Spleen (tissue), 11 donors: ENCODE measurements around the gene CNIH3. TPM values are rescaled to one million over a fixed set of nuclear protein-coding genes. Genes with fewer than 3 reads are reported as not detected.

Experiments used
- DNase-seq: peaks from one replicate; pipeline ENCODE4 v3.0.0-alpha.2; 2020
- H3K27ac ChIP-seq, 8 donors: fragments of 200-600 bp; sonication (generic) in 7 of 8; 1 replicate in 4 of 8; 2 replicates in 4 of 8; pipeline versions ENCODE4 v1.5.0 to v1.8.0; 2016 to 2021; ENCODE audit warnings: inconsistent platforms in 4 of 8, mild to moderate bottlenecking in 4 of 8, moderate library complexity in 1 of 8
- H3K27me3 ChIP-seq, 7 donors: fragments of 200-600 bp; sonication (generic) in 6 of 7; replicated peaks in 1 of 7; 1 replicate in 4 of 7; 2 replicates in 3 of 7; pipeline versions ENCODE4 v1.5.0 to v1.8.0; 2016 to 2021; ENCODE audit warnings: inconsistent platforms in 3 of 7, mild to moderate bottlenecking in 1 of 7
- H3K36me3 ChIP-seq, 6 donors: fragments of 200-600 bp; sonication (generic) in 5 of 6; 1 replicate in 4 of 6; 2 replicates in 2 of 6; pipeline versions ENCODE4 v1.5.0 to v1.8.0; 2016 to 2021; ENCODE audit warnings: inconsistent platforms in 2 of 6
- H3K4me1 ChIP-seq, 6 donors: fragments of 200-600 bp; sonication (generic) in 5 of 6; 1 replicate in 3 of 6; 2 replicates in 3 of 6; pipeline versions ENCODE4 v1.5.0 to v1.8.0; 2016 to 2021; ENCODE audit warnings: inconsistent platforms in 3 of 6
- H3K4me3 ChIP-seq, 8 donors: fragments of 200-600 bp; sonication (generic) in 7 of 8; 1 replicate in 4 of 8; 2 replicates in 4 of 8; pipeline versions ENCODE4 v1.5.0 to v1.8.0; 2016 to 2021; ENCODE audit warnings: inconsistent platforms in 4 of 8, mild to moderate bottlenecking in 4 of 8, moderate library complexity in 2 of 8
- H3K9me3 ChIP-seq, 8 donors: fragments of 200-600 bp; sonication (generic) in 7 of 8; 1 replicate in 4 of 8; 2 replicates in 4 of 8; pipeline versions ENCODE4 v1.5.0 to v1.8.0; 2016 to 2021; ENCODE audit warnings: inconsistent platforms in 4 of 8
- CTCF ChIP-seq, 11 experiments: fragments of 200-600 bp in 7 of 11; fragments of 450-650 bp in 4 of 11; sonication (generic) in 4 of 11; IDR thresholded peaks in 8 of 11; conservative IDR thresholded peaks in 3 of 11; 1 replicate in 7 of 11; 2 replicates in 4 of 11; pipeline versions ENCODE4 v1.4.0 to v1.8.0; 2016 to 2021; ENCODE audit warnings: antibody characterized with exemption in 11 of 11, inconsistent platforms in 4 of 11, mild to moderate bottlenecking in 1 of 11
- POLR2A ChIP-seq, 3 donors: fragments of 450-650 bp; IDR thresholded peaks; one replicate each; pipeline ENCODE4 v1.5.1; 2017; ENCODE audit warnings: antibody characterized with exemption in 3 of 3, mild to moderate bottlenecking in 1 of 3
- POLR2AphosphoS5 ChIP-seq, 3 donors: sonication (generic); formaldehyde crosslinking; IDR thresholded peaks; one replicate each; pipeline ENCODE4 v1.5.1; 2017; ENCODE audit warnings: antibody characterized with exemption in 3 of 3
- WGBS, 5 donors: extraction: QIAGEN DNeasy Blood & Tissue Kit in 3 of 5; methylation state at CpG; one replicate each; pipeline versions ENCODE4 v1.1.5 to v1.1.7; 2013 to 2018; 5-methylcytosine and 5-hydroxymethylcytosine counted together
- intact Hi-C: fragments of 100-400 bp; cut with DNase I; formaldehyde crosslinking; loops from one replicate; pipeline ENCODE4 v1.15.0; 2023; ENCODE audit warnings: low total_unique reads
- polyA plus RNA-seq, 3 donors: library from polyadenylated mRNA; stranded (reverse); fragments of 200-250 nt; gene quantifications; one replicate each; pipeline ENCODE4 v1.2.1, GENCODE V29; 2013
- total RNA-seq, 7 donors: library from RNA; depleted of rRNA in 3 of 7; stranded (reverse); fragments of >200 nt in 3 of 7; fragmentation: NEBNext Ultra II Directional in 4 of 7; extraction: Animal tissue kit (Norgen Biotek cat#: 25700) in 4 of 7; gene quantifications; one replicate each; pipeline versions ENCODE4 v1.1.0 to v1.2.1, GENCODE V29; 2016 to 2021
- donor health status: healthy with polysubstance abuse.
- donor health status: DM: no; HTN: no; CAD: no; lungs with moderate emphysema.
- donor health status: DM: no; HTN: no; CAD: no.
- donor health status: Bipolar disorder and iron deficiency.
- donor health status: healthy.
- donor health status: DM: no; HTN: no; CAD: no.
- donor health status: DM: yes; HTN: yes; CAD: no.

The CNIH3 gene
- total and polyA plus RNA-seq, 10 donors, result 0.68 to 4.1 (median 2.0) TPM

GRCh38 chr1:224670506-224670905, 54.4 kb downstream of the CNIH3 start:
- Histone ChIP-seq H3K4me3 (no peak overlapping the region), H3K27me3 (no peaks in the 10 kb centered on the region), H3K4me1 (no peaks in the 10 kb centered on the region), H3K9me3 (no peaks in the 10 kb centered on the region), H3K36me3 (no peaks in the 10 kb centered on the region), H3K27ac (no peak overlapping the region)
- WGBS, 5 donors, result 62 to 91% (median 72%) methylated on average over 1 of the region's 1 CpG
- no peak for DNase-seq
- intact Hi-C loops, result no loop called here
- TF ChIP-seq POLR2A (IDR thresholded peaks at IDR 0.05) (no peak), POLR2AphosphoS5 (IDR thresholded peaks at IDR 0.05) (no peak), CTCF (IDR thresholded peaks at IDR 0.05 in 8 of 11, conservative IDR thresholded peaks at IDR 0.05 in 3 of 11) (no peak)

DNA sequence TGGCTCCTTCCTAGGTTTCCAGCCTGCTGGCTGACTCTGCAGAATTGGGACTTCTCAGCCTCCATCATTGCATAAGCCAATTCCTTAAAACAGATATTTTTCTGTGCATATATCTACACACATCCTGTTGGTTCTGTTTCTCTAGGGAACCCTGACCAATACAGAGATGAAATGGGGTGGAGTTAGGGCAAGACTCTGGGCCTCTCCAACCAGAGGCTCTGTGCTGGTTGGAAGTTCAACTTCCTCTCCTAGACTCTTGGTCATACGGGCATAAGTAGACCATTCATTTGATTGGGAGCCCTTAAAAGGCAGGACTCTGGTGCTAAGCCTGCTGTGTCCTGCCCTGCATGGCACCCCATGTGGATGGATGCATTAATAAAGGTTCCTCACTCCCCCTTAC, 55.0 kb downstream of the CNIH3 start:
- no peaks in the 10 kb centered on the region for H3K9me3 ChIP-seq
- no peak overlapping the region for H3K27ac ChIP-seq
- H3K4me1 ChIP-seq, result no peaks in the 10 kb centered on the region
- intact Hi-C loops, result no loop called here
- WGBS, 5 donors, result 43 to 68% (median 53%) methylated on average over 1 of the region's 1 CpG
- H3K27me3 ChIP-seq, result no peaks in the 10 kb centered on the region
- no peak for DNase-seq
- H3K4me3 ChIP-seq, result no peak overlapping the region
- no peaks in the 10 kb centered on the region for H3K36me3 ChIP-seq
- TF ChIP-seq CTCF (IDR thresholded peaks at IDR 0.05 in 8 of 11, conservative IDR thresholded peaks at IDR 0.05 in 3 of 11) (no peak), POLR2AphosphoS5 (IDR thresholded peaks at IDR 0.05) (no peak), POLR2A (IDR thresholded peaks at IDR 0.05) (no peak)

DNA sequence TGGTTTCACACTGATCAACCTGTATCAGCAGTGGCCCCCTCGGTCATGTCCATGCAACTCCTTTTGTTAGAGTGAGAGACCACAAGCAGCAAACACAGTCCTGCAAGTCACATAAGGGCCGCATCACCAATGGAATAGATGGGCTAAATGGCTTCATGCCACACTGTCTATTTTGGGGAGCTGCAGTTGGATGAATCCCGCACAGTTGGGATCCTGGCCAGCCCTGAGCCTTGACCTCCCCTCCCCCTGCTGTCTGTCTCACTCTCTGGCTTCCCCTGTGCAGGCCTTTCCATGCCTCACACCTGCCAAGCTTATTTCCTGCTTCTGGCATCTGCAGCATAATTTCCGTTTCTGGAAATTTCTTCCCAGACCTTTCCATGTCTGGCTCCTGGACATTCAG, 57.0 kb downstream of the CNIH3 start:
- TF ChIP-seq POLR2A (IDR thresholded peaks at IDR 0.05) (no peak), POLR2AphosphoS5 (IDR thresholded peaks at IDR 0.05) (no peak)
- H3K27me3 ChIP-seq, result no peaks in the 10 kb centered on the region
- no peak overlapping the region for H3K27ac ChIP-seq
- H3K9me3 ChIP-seq, result no peaks in the 10 kb centered on the region
- WGBS, 5 donors, result 70 to 88% (median 78%) methylated on average over 4 of the region's 4 CpGs
- no peak for DNase-seq
- H3K4me3 ChIP-seq, result no peak overlapping the region
- H3K36me3 ChIP-seq, result no peaks in the 10 kb centered on the region
- no peaks in the 10 kb centered on the region for H3K4me1 ChIP-seq
- intact Hi-C loops, result no loop called here

DNA sequence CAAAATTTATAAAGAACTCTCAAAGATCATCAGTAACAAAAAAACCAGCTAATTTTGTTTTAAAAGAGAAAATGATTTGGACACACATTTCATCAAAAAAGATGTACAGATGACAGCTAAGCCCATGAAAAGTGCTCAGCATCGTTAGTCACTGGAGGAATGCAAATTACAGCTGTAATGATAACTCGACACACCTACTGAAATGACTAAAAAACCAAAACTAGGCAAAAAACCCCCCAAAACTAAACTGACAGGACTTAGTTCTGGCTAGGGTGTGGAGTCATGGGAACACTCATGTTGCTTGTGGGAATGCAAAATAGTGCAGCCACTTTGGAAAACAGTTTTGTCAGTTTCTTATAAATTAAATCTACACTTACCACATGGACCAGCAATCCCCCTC, 59.5 kb downstream of the CNIH3 start:
- intact Hi-C loops, result no loop called here
- Histone ChIP-seq H3K27me3 (no peaks in the 10 kb centered on the region), H3K4me3 (no peak overlapping the region), H3K36me3 (no peaks in the 10 kb centered on the region), H3K27ac (no peak overlapping the region), H3K9me3 (no peaks in the 10 kb centered on the region), H3K4me1 (no peaks in the 10 kb centered on the region)
- WGBS, 5 donors, result 58 to 86% (median 75%) methylated on average over 2 of the region's 2 CpGs
- TF ChIP-seq POLR2A (IDR thresholded peaks at IDR 0.05), result no peak
- no peak for TF ChIP-seq POLR2AphosphoS5 (IDR thresholded peaks at IDR 0.05)
- TF ChIP-seq CTCF (IDR thresholded peaks at IDR 0.05 in 8 of 11, conservative IDR thresholded peaks at IDR 0.05 in 3 of 11), result no peak
- DNase-seq, result no peak

DNA sequence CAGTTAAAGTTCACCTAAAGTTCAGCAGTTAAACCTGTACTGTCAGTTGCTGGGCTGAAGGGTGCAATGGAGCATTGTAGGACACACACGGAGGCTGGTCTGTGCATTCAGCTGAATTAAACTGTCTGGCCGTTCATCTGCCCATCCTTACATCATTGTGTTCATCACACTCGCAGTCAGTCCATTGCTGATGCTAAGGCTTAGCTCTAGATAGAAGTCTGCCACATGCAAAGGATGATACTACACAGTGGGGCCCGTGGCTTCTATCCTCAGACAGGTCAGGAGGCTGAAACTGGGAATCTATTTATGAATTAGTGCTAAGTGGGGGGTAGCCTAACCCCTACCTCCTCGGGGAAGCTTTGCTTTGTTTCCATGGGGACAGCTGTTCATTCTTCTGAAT, 60.4 kb downstream of the CNIH3 start:
- 67 to 88% (median 80%) methylated on average over 5 of the region's 5 CpGs for WGBS, 5 donors
- no peak overlapping the region for H3K27ac ChIP-seq
- DNase-seq, result no peak
- intact Hi-C loops, result no loop called here
- H3K36me3 ChIP-seq, result no peaks in the 10 kb centered on the region
- TF ChIP-seq POLR2AphosphoS5 (IDR thresholded peaks at IDR 0.05), result no peak
- TF ChIP-seq CTCF (IDR thresholded peaks at IDR 0.05 in 8 of 11, conservative IDR thresholded peaks at IDR 0.05 in 3 of 11), result no peak
- TF ChIP-seq POLR2A (IDR thresholded peaks at IDR 0.05), result no peak
- H3K9me3 ChIP-seq, result no peaks in the 10 kb centered on the region
- H3K4me1 ChIP-seq, result no peaks in the 10 kb centered on the region
- H3K4me3 ChIP-seq, result no peak overlapping the region
- no peaks in the 10 kb centered on the region for H3K27me3 ChIP-seq
